ENCODE measurements around the gene SMURF1. TPM values are rescaled to one million over a fixed set of nuclear protein-coding genes. Genes with fewer than 3 reads are reported as not detected.
A peak's percentile ranks its signal among the peaks of the same experiment; 100 is the strongest.

Gene SMURF1
- total and polyA plus RNA-seq, 4 donors: 2.9 to 16.8 (median 5.9) TPM

DNA sequence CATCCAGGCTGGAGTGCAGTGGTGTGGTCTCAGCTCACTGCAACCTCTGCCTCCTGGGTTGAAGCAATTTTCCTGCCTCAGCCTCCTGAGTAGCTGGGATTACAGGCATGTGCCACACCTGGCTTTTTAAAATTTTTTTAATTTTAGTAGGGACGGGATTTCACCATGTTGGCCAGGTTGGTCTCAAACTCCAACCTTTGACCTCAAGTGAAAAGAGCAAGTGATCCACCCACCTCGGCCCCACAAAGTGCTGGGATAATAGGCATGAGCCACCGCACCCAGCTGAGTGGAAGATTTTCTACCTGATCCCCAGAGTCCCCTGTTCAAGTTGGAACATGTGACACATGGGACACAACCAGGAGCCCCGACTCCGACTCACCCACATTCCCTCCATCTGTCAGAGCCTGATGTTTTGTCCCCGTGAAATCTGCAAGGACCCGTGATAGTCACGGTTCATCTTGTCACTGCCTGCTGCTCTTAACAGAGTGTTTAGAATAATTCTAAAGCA is 104.5 kb downstream of the SMURF1 start:
- Histone ChIP-seq H3K9me3 (ENCODE audit: control insufficient read depth in 4 of 4, low read length in 3 of 4) (no peaks in the 10 kb centered on the region), H3K4me3 (ENCODE audit: low read depth in 1 of 3, low read length in 3 of 3) (no peak overlapping the region), H3K36me3 (ENCODE audit: control insufficient read depth in 4 of 4, insufficient read depth in 3 of 4, low read depth in 1 of 4, low read length in 3 of 4) (peaks cover 12 to 51% (median 40%) of the 10 kb centered on the region in 4 donors), H3K27me3 (ENCODE audit: control insufficient read depth in 4 of 4, insufficient read depth in 4 of 4, low read length in 3 of 4) (no peaks in the 10 kb centered on the region), H3K27ac (ENCODE audit: low read depth in 1 of 2, low read length in 2 of 2) (no peak overlapping the region), H3K9ac (ENCODE audit: low read depth in 1 of 2, low read length in 2 of 2) (no peak overlapping the region), H3K4me1 (ENCODE audit: control insufficient read depth in 4 of 4, insufficient read depth in 4 of 4, low read length in 3 of 4) (peaks cover 0 to 30% (median 22%) of the 10 kb centered on the region in 4 donors)
- DNase-seq (ENCODE audit: low spot score): no peak
- 60% methylated on average over 8 of the region's 8 CpGs for whole genome bisulfite sequencing
- TF ChIP-seq HNF4A (conservative IDR thresholded peaks at IDR 0.05): peak; percentile 48 to 68
- TF ChIP-seq FOXA2 (IDR thresholded peaks at IDR 0.05): no peak

GRCh38 chr7:99038086-99038855 is 105.6 kb downstream of the SMURF1 start:
- Histone ChIP-seq H3K27ac (ENCODE audit: low read depth in 1 of 2, low read length in 2 of 2) (no peak overlapping the region), H3K9ac (ENCODE audit: low read depth in 1 of 2, low read length in 2 of 2) (no peak overlapping the region), H3K4me1 (ENCODE audit: control insufficient read depth in 4 of 4, insufficient read depth in 4 of 4, low read length in 3 of 4) (peaks cover 0 to 37% (median 22%) of the 10 kb centered on the region in 4 donors), H3K27me3 (ENCODE audit: control insufficient read depth in 4 of 4, insufficient read depth in 4 of 4, low read length in 3 of 4) (no peaks in the 10 kb centered on the region), H3K36me3 (ENCODE audit: control insufficient read depth in 4 of 4, insufficient read depth in 3 of 4, low read depth in 1 of 4, low read length in 3 of 4) (peaks cover 10 to 50% (median 41%) of the 10 kb centered on the region in 4 donors), H3K9me3 (ENCODE audit: control insufficient read depth in 4 of 4, low read length in 3 of 4) (no peaks in the 10 kb centered on the region), H3K4me3 (ENCODE audit: low read depth in 1 of 3, low read length in 3 of 3) (no peak overlapping the region)
- TF ChIP-seq NR2F2 (IDR thresholded peaks at IDR 0.05) (no peak), SP1 (IDR thresholded peaks at IDR 0.05) (no peak), EGR1 (IDR thresholded peaks at IDR 0.05; ENCODE audit: low read depth in 2 of 2) (no peak), YY1 (IDR thresholded peaks at IDR 0.05) (no peak), GABPA (IDR thresholded peaks at IDR 0.05 in 1 of 2, conservative IDR thresholded peaks at IDR 0.05 in 1 of 2) (no peak), HNF4G (IDR thresholded peaks at IDR 0.05) (no peak), TAF1 (conservative IDR thresholded peaks at IDR 0.05) (no peak), FOXA1 (IDR thresholded peaks at IDR 0.05) (no peak), REST (IDR thresholded peaks at IDR 0.05) (no peak), CTCF (IDR thresholded peaks at IDR 0.05; ENCODE audit: low read depth, low read length, missing input control) (no peak), HNF4A (conservative IDR thresholded peaks at IDR 0.05) (no peak)
- TF ChIP-seq, protein P1, sequence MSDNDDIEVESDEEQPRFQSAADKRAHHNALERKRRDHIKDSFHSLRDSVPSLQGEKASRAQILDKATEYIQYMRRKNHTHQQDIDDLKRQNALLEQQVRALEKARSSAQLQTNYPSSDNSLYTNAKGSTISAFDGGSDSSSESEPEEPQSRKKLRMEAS (IDR thresholded peaks at IDR 0.05): no peak
- 89% methylated on average over 25 of the region's 25 CpGs for WGBS
- no peak for DNase-seq (ENCODE audit: low spot score)
